Measurements from ENCODE around the gene KCNJ12.
"Not testable (repeated sequence)": the region's sequence is repeated elsewhere in the genome, so short reads cannot be mapped to it uniquely, and the experiment has no call there.

Gene KCNJ12

DNA sequence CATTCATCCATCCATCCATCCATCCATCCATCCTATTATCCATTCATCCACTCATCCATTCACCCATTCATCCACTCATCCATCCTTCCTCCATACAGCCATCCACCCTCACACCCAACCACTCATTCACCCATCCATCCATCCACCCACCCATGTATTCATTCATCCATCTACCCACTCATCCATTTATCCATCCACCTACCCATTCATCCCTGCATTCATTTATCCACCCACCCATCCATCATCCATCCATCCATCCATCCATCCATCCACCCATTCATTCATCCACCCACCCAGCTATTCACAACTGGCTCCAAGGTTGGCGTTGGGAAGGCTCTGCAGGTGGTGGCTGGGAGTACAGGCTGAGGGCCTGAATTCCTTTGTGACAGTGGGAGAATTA lies 31.6 kb downstream of the KCNJ12 start:
- DNase-seq (ENCODE audit: low read depth, low spot score): not testable (repeated sequence)

DNA sequence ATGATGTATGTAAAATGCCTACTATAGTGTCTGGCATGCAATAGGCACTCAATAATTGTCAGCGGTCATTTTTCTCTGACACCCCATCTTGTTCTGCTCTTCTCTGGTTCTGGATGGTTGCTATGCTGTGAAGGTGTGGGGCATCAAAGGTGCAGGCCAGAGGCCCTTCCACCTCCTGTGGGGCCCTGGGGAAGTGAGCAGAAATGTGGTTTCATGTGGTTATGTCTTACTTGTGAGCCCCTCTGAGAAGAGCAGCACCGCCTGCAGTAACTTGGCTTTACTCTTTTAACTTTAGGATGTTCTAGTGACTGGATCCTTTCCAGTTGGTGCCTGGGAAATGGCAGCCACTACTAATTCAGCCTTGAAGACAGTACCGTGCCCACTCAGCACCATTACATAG lies 32.1 kb downstream of the KCNJ12 start:
- DNase-seq (ENCODE audit: low read depth, low spot score): not testable (repeated sequence)

DNA sequence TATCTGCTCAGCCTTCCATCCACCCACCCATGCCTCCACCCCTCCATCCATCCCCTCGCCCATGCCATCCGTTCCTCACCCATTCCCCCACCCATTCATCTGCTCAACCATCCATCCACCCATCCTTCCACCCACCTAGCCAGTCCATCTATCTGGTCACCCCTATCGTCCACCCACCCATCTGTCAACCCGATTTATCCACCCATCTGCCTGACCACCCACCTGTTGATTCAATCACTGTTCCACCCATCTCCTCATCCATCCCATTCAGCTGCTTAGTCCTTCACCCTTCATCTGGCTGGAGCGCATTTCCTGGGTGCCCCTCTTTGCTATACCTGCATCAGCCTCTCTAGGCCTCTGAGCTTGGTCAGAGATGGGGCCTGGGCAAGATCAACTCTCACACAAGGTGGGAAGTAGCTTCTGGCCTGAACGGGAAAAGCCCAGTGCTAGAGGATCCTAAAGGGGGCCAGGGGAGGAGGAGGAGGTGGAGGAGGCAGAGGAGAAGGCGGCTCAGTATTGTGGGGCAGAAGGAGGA lies 32.7 kb downstream of the KCNJ12 start:
- not testable (repeated sequence) for DNase-seq (ENCODE audit: low read depth, low spot score)

DNA sequence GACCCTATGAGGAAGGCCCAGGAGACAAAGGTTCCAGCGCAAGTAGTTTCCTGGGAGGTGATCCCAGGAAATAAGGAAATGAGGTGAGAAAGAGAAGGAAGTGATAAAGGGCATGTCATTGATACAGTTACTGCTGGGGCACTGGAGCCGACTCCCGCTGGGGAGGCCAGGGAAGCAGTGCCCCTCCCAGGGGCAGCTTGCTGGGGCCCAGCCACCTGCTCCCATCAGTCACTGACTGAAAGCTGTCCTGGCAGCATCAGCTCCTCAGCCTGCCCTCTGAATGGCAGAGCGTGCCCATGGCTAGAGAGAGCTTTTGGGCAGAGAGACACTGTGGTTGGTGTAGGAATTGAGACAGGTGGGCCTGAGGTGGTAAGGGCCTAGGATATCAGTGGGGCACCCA lies 33.2 kb downstream of the KCNJ12 start:
- not testable (repeated sequence) for DNase-seq (ENCODE audit: low read depth, low spot score)

DNA sequence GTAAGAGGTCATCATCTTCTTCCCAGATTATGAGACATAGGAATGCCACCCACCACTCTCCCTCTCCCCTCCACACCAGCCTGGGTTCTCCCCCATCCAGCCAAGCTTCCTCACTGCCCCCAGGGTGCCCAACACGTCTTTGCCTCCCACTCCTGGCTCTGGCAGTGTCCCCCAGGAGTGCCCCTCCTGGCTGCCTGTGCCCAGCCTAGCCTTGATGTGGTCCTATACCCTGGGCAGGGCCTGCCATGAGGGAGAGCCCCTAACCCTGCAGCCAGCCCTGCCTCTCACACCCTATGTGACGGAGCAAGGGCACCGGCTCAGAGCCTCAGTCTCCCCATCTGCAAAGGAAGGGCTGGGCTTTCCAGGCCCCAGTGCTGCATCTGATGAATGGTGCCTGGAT lies 33.8 kb downstream of the KCNJ12 start:
- DNase-seq (ENCODE audit: low read depth, low spot score): not testable (repeated sequence)

DNA sequence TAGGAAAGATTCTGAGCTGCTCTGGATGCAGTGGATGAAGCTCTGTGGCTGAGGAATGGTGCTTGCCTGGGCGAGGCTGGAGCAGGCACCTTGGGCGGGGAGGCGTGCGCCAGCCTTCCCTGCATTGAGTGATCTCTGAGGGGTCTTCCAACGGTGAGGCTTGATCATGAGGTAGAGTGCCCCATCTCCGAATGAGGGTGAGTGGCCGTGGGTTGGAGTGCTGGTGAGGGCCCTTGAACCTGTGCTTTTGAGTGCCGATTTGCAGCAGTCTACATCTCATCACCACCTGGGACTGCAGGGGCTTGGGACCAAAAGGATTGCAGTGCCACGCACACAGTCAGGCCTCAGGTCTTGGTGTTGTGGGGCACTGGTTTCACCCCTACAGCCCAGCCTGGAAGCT lies 34.2 kb downstream of the KCNJ12 start:
- DNase-seq (ENCODE audit: low read depth, low spot score): not testable (repeated sequence)

DNA sequence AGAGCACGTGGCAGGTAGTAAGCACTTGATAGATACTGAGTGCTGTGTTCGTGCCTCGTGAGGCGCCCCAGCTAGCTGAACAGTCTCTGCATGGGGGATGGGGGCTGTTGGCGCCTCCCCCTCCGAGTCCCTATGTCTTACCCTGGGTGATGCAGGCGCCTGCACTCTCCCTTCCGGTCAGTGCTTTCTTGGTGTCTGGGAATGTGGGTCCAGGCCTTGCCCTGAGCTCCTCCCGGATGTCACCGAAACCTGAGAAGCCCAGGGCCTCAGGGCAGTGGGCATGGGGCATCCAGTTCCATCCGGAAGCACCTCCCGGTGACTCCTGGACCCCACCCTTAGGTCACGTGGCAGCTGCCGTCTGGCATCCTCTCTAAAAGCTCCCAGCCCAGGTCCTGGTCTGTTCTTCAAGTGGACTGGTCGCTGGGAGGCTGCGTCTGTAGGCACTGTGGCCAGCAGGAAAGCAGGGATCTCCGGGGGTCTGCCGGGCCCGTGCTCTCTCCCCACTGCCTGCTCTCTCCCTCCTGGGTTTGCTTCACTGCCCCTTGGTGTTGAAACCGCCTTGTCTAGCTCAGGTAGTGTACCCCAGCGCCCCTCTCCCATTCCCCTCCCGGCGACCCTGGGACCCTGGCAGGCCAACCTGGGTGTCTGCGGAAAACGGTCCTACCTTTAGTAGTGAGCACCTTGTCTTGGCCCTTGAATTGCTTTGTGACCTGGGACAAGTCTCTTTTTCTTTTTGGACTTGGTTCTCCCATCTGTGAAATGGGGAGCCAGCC lies 34.9 kb downstream of the KCNJ12 start:
- not testable (repeated sequence) for DNase-seq (ENCODE audit: low read depth, low spot score)

DNA sequence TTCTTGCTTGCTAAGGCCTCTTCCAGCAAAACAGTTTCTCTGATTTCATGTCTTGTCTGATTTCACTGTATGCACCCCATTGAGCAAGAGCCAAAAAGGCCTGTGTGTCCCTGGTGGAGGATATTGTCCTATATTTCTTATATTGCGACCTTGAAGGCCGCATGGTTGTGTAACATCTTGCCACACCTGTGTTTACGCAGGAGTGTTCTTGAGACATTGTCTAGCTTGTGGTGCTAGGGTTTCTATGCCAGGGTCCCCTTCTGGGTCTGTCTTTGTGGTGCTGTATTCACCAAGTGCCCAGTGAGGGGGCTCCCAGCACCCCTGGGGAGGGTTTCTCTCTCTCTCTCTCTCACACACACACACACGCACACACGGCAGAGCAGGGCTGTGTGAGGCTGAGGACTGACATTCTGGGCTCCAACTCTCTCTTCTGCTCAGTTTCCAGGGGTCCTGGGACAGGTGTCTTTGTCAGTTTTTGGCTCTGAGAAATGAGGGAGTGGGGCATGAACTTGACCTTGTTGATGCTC lies 35.6 kb downstream of the KCNJ12 start:
- DNase-seq (ENCODE audit: low read depth, low spot score): not testable (repeated sequence)

DNA sequence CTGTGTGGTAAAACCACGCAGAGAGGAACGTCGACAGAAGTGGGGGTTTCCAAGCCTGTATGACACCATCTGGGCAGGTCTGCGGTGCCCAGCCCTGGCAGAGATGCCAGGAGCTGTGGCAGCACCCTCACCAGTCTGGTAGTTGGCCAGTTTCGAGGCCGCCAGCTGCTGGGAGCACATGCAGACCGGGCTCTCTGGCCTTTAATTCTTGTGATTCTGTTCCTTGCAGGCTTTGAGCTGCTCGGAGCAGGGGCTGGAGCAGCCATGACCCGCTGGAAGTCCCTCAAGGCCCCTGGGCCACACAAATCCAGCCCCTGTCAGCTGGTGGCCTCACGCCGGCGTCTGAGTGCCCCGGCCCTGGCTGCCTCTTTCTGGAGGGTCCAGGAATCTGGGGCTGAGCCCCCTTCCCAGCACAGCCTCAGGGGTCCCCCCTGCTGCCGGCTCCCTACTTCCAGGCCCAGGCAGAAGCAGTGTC lies 36.1 kb downstream of the KCNJ12 start:
- DNase-seq (ENCODE audit: low read depth, low spot score): not testable (repeated sequence)

DNA sequence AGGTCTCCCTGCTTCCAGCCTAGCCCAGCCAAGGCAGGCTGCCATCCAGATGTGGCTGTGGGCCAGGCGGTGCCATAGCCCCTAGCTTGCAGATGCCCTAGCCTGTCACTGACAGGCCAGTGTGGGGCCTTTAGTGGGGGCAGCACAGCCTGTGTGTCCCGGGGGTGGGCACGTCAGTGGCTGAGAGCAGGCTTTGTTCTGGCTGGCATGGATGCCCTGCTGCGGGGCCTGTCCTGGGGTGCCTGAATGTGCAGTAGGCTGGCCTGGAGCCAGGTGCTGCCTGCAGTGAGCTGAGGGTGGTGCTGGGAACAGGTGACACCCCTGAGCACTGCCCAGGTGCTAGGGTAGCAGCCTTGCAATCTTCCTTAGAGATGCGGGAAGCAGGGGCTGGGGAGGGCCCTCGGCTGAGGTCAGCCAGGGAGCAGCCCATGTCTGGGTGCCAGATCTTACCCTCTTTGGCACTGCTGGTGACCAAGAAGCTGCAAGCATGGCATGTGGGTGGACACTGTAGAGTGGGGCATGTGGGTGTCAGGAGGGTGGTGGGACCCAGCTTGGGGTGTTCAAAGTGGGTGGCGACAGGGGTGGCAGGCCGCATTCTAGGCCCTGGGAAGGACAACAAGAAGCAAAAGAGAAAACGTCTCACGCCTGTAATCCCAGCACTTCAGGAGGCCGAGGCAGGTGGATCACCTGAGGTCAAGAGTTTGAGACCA lies 37.6 kb downstream of the KCNJ12 start:
- DNase-seq (ENCODE audit: low read depth, low spot score): not testable (repeated sequence)

DNA sequence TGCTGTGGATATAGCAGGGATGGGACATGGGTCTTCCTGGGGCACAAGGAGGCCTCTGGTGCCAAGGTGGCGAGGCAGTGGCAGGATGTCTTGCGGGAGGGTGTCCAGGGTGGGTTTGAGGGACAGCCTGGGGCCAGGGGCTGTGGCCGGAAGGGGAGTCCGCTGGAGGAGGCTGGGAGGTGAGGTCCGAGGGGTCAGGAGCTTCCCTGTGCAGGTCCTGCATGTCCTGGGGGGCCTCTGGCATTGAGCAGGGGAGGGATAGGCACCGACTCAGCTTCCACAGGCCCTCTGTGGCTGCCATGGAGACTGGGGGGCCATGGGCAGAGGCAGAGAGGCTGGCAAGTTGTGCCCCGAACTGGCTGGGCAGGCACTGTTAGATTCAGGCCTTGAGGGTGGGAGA lies 38.5 kb downstream of the KCNJ12 start:
- DNase-seq (ENCODE audit: low read depth, low spot score): not testable (repeated sequence)

DNA sequence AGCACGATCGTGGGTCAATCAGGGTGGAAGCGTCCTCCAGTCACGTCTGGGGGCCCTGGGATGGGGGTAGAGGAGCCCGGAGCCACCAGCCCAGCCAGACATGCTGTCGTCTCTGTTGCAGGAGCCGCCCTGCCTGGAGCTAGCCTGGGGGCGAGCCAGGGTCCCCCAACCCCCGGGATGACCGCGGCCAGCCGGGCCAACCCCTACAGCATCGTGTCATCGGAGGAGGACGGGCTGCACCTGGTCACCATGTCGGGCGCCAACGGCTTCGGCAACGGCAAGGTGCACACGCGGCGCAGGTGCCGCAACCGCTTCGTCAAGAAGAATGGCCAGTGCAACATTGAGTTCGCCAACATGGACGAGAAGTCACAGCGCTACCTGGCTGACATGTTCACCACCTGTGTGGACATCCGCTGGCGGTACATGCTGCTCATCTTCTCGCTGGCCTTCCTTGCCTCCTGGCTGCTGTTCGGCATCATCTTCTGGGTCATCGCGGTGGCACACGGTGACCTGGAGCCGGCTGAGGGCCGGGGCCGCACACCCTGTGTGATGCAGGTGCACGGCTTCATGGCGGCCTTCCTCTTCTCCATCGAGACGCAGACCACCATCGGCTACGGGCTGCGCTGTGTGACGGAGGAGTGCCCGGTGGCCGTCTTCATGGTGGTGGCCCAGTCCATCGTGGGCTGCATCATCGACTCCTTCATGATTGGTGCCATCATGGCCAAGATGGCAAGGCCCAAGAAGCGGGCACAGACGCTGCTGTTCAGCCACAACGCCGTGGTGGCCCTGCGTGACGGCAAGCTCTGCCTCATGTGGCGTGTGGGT lies 39.2 kb downstream of the KCNJ12 start:
- DNase-seq (ENCODE audit: low read depth, low spot score): not testable (repeated sequence)

DNA sequence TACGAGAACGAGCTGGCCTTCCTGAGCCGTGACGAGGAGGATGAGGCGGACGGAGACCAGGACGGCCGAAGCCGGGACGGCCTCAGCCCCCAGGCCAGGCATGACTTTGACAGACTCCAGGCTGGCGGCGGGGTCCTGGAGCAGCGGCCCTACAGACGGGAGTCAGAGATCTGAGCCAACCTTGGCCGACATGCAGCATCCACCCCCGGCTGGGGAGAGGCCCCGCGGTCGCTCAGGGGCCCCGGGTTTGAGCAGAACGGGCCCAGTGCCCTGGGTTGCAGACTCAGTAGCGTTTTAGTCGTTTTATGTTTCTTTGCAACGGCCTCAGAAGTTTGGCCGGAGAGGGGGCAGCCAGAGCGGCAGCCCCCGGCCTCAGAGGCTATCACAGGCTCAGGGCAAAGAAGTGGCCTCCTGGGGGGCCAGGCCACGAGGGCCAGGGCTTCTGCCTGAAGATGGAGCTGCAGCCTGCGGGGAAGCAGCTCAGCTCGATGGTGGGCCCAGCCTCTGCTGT lies 40.4 kb downstream of the KCNJ12 start:
- not testable (repeated sequence) for DNase-seq (ENCODE audit: low read depth, low spot score)

DNA sequence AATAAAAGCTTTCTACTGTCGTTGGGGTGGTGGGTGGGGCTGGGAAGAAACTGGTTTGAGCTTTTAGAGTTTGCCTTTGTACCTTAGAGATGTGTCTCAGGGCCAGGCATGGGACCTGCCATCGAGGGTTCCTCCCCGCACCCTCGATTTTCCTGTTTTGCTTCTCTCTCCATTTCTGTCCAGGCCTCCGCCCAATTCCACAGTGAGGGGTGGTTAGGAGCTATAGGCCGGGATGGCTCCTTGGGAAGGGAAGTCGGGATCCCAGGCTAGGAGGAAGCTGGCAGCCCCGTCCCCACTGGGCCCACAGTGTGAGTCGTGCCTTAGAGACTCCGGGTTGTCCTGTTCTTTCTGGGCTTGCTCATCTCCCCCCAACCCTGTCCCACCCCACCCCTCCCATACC lies 41.2 kb downstream of the KCNJ12 start:
- DNase-seq (ENCODE audit: low read depth, low spot score): not testable (repeated sequence)

DNA sequence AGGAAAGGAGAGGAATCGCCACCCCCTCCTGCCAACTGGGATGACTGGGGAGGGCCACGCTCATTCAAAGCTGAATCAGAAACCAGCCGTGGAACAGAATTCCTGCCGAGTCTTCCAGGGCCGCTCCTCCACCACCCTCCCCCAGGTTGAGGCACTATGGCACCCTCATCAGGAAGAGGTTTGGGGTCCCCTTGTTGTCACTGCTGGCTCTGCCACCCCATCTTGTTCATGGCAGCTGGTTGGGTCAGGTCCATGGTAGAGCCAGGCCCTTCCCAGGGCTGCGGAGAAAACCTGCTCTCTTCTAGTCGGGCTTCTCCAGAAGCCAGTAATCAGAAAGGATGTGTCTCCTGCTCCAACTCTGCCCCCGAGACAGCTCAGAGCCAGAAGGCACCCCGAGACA lies 41.8 kb downstream of the KCNJ12 start:
- no peak for DNase-seq (ENCODE audit: low read depth, low spot score)

DNA sequence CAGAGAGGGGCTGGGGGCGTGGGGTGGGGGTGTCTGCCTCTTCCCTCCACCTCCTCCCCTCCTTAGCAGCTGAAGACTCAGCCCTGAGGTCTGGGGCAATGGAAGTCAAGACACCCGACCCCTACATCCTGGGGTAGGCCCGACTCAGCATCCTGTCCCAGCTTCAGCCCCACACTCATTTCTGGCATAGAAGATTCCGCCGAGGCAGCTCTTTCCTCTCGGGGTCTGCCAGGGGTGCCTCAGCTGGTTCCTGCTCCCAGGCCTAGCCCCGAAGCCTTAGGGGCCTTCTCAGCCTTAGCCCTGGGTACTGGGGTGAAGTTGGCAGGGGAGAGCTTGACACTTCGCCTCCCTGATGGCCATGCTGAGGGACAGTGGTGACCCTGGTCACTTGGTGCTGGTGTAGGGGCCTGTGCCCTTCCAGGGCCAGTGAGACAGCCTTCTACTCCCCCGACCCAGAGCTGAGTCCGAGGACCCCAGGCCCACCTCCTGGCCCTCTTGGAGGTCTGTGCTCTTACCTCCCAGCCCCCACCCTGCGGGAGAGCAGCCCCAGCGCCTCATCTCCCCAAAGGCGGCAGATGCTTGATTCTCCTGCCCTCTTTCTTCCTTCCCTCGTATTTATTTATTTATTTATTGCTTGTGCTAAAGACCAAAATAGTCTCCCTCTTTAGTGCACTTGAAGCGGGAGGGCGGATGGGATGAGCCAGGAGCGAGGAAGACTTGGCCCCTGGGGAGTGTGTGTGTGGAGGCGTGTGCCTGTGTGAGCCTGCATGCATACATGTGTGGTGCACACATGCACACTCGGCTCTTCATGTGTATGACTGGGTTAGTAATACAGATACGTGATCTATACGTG lies 42.5 kb downstream of the KCNJ12 start:
- no peak for DNase-seq (ENCODE audit: low read depth, low spot score)

DNA sequence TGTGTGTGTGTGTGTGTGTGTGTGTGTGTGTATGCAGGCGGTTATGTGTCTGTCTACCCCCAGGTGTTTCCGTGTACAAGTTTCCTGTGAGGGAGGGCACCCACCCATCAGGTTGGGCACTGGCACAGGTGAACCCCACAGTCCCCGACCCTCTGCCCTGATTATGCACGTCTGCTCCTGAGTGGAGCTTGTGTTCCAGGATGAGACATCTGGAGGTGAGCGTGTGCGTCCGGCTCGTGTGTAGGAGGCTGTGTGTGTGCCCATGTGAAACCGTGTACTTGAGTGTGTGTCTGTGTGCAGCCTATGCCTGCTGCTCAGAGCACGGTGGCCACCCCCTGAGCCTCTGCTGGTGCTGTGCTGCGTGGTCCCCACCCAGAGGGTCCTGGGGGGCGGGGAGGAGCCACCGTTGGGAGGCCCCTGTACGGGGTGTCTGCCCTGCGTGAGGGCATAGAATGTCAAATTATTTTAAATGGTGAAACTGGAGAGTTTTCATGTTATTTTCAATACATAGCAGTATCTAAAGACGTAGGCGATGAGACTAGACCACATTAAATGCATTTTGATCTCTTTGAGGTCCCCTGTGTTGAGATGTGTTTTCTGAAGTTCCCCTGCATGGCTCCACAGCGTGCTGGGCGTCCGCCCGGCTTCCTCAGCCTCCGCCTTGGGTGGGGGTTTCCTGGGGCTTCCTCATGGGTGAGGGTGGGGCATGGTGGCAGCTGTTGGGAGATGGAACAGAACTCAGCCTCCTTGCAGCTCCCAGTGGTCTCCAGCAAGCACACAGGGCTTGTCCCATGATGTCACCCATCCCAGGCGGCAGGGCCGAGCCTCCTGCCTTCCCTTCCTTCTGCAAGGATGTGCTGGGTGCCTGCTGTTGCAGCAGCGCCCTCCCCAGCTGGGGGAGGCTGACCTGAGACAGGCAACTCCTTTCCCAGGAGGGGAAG lies 43.4 kb downstream of the KCNJ12 start:
- DNase-seq (ENCODE audit: low read depth, low spot score): peak; percentile 23

DNA sequence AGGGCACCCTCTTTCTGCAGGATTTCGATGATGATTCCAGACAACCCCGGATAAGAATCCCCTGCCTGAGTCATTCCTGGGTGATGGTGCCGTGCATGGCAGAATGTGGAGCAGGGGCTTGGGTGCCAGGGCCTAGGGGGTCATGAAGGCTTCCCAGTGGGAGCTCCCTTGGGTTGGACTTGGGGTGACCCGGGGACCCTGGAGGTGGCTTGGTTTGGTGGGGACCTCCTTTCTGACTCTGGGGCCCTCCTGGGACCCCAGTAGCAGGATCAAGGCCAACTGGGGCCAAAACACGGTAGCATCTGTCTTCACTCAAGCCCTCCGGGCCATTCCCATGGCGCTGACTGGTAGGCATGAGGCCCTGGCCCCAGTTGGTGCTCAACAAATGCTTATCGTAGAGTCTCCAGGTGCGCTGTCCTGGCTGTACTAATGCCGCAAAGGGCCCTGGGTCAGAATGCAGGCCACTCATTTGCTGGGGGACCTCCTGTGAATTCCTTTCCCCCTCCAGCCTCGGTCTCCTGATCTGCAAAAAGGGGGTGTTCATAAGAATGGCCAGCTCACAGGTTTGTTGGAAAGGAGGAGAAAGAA lies 44.4 kb downstream of the KCNJ12 start:
- DNase-seq (ENCODE audit: low read depth, low spot score): not testable (repeated sequence)
